ENCODE results near the gene PRKG1.
"Not testable (repeated sequence)": the region's sequence is repeated elsewhere in the genome, so short reads cannot be mapped to it uniquely, and the experiment has no call there.

Gene PRKG1

DNA sequence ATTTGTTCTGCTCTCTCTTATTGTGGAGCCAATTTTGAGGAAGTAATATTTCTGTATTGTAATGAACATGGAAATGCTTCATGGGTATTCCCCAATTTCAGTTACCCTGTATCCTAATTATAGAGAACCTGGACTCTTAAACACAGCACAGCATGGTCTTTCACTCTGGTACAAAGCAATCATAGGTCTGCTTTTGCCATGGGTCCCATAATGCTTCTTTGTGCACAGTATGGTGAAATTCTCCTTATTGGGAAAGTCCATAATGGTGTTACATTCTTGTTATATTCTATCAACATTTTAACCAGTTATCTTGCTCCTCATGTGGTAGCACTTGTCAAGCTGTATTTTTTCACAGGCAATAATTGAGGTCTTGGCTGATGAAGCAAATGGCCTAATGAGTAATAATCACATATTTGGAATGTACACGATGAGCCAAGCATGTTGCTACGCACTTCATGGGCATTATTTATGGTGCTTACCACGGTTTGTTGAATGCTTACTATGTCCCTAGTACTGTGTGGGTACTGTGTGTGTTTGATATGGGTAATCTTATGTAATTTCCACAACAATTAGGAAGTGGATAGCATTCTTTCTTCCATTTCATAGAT lies 42.9 kb downstream of the PRKG1 start:
- DNase-seq (ENCODE audit: low read depth) = no peak

- no peak for DNase-seq (ENCODE audit: low read depth)
Measured at GRCh38 chr10:51117794-51118193, 43.5 kb downstream of the PRKG1 start.

DNA sequence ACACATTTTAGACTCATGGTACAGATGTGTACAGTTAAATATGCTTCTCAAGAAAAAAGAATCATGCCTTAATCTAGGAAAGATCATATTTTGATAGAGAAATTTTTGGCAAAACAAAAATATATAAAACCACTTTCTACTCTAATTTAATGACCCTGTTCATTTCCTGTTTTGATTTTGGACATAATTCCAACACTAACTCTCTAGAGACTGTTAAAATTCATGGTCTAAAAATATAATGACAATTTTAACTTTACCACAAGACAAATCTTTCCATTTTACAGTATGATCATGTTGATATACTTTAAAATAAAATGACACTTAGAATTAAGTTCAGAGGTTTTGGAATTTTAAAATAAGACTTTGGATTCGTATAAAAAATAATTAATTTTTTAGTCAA lies 45.2 kb downstream of the PRKG1 start:
- DNase-seq (ENCODE audit: low read depth) = no peak

- no peak for DNase-seq (ENCODE audit: low read depth)
Measured at GRCh38 chr10:51121861-51122260, 47.6 kb downstream of the PRKG1 start.

DNA sequence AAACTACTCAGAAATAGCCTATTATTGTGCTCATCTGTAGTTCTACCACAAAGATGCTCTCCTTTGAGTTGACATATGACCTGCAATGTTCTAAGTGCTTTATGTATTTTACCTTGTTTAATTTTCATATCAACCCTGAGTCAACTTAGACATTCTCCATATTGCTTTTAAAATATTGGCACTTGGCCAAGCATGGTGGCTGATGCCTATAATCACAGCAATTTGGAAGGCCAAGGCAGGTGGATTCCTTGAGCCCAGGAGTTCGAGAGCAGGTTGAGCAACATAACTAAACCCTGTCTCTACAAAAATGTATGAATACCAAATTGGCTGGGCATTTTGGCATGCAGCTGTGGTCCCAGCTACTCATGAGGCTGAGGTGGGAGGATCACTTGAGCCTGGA lies 50.6 kb downstream of the PRKG1 start:
- no peak for DNase-seq (ENCODE audit: low read depth)

- DNase-seq (ENCODE audit: low read depth) = no peak
Measured at GRCh38 chr10:51125518-51125917, 51.2 kb downstream of the PRKG1 start.

DNA sequence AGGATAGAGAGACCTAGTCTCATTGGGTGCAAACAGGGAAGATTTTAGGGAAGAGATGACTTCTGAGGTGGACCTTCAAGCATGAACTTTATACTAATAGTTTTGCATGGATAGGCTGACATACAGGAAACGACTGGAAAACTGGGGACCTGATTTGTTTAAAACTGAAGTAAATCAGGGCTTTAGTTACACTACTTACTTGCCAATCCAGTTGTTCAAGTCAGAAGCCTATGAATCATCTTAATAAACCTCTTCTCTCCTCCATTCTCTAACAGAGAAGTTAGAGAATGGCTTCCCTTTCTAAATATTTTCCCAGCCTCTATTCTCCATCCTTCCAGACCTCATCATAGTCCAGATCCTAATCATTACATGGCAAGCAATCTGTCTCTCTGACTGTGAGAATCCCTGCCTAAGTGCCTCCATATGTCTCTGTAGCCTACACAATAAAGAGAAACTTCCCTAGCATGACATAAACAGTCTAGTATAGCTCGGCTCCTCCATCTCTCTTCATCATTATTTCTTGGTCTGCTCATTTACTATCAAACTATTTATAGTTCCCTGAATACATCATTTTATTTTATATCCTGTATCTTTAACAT lies 55.8 kb downstream of the PRKG1 start:
- DNase-seq (ENCODE audit: low read depth) = no peak

DNA sequence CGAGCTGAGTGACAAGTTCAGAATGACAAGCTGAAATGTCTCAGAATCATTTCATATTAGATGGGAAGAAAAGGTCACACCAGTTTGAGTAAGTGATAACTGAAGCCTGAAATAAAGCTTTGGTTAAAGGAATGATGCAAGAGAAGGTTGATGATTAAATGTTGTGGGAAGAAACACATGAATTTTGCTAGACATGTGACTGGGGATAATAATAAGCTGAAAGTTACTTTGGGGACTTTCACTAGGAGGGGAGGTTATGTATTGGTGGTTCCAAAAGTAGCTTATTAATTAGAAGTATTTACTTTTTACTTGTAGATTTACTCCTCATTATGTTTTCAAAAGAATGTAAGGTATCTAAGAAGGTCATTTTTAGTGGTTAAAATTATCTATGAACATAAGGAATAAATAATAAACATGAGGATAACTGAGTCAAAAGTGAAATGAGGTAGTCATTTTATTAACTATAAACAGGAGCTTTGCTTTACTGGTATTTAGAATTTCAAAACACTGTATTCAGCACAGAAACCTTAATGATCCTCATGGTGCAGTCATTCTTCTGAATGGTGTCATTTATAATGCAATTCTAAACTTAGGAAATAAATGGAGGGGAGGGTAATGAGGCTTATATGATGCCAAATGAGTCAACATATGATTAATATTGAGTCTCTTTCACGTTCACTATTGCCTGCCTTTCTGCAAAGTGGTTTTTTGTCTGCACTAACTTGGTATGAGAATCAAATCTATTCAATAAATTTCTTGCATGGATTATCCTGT lies 63.7 kb downstream of the PRKG1 start:
- no peak for DNase-seq (ENCODE audit: low read depth)

- no peak for DNase-seq (ENCODE audit: low read depth)
Measured at GRCh38 chr10:51139176-51139575, 64.9 kb downstream of the PRKG1 start.

- DNase-seq (ENCODE audit: low read depth) = no peak
Measured at GRCh38 chr10:51141010-51141409, 66.7 kb downstream of the PRKG1 start.

DNA sequence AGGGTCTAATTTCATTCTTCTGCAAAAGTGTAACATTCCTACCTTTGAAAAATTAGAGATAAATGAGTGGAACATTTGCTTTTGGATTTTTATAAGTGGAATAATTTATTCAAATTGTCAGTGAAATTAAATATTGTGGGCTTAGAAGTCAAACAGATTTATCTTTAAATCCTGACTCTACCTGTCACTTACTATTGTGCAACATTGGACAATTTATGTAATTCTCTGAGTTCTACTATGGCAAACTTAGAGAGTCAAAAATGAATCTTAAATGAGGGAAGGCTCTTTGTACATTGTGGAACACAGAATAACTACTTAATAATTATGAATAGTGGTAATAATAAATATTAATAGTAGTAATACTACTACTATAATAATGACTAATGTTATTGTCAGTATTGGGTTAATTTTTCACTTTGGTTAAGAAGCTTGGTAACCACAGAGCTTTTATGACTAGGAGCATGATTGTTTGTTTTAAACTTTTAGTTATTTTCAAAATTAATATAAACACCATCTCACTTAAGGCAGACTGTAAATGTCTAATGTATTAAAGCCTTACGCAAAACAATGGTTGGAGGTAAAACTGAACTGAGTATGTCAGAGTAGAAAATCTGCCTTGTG lies 70.0 kb downstream of the PRKG1 start:
- DNase-seq (ENCODE audit: low read depth) = no peak

- DNase-seq (ENCODE audit: low read depth) = no peak
Measured at GRCh38 chr10:51145375-51145774, 71.1 kb downstream of the PRKG1 start.

GRCh38 chr10:51147644-51148399 lies 73.5 kb downstream of the PRKG1 start:
- no peak for DNase-seq (ENCODE audit: low read depth)

- DNase-seq (ENCODE audit: low read depth) = no peak
Measured at GRCh38 chr10:51156926-51157325, 82.6 kb downstream of the PRKG1 start.

GRCh38 chr10:51158832-51159231 lies 84.5 kb downstream of the PRKG1 start:
- no peak for DNase-seq (ENCODE audit: low read depth)

DNA sequence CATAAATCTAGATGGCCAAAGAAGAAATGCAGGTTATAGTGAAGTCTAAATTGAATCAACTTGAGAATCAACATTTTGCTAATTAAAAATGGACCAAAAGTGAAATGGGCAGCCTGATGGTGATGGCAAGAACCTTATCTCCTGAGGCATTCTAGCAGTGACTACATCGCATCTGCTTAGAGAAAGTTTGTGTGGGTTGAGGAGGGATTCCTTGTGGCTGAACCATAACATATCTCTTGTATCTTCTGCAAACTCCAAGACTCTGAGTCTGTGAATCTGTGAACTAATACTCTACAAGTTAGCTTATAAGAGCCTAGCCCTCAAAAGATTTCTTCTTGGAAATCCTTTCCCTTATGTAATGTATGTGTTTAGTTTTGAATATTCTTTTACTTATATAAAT lies 85.6 kb downstream of the PRKG1 start:
- DNase-seq (ENCODE audit: low read depth) = no peak

DNA sequence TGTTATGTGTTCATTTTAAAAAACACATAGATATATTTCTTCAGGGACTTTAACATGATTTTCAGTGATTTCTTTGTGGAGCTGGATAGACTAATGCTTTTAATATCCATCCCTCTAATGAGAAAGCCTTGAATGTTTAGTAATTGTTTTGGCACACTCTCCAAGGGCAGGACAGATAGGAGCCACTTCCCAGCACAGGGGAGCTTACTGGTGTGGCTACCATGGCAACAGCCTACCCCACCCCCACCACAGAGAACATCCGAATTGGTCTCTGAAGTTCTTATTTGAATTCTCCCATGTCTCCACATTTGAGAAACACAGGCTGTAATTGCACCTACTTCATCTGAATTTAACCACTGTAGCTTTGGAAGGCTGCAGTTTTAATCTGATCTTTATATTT lies 87.7 kb downstream of the PRKG1 start:
- DNase-seq (ENCODE audit: low read depth) = no peak

GRCh38 chr10:51163380-51164049 lies 89.2 kb downstream of the PRKG1 start:
- DNase-seq (ENCODE audit: low read depth) = not testable (repeated sequence)

GRCh38 chr10:51168086-51168815 lies 94.0 kb downstream of the PRKG1 start:
- no peak for DNase-seq (ENCODE audit: low read depth)

GRCh38 chr10:51169111-51169510 lies 94.8 kb downstream of the PRKG1 start:
- DNase-seq (ENCODE audit: low read depth) = no peak

Measured in stimulated activated CD4-positive, alpha-beta T cell treated with anti-CD3 and anti-CD28 coated beads, Interleukin-2, amount 100 ng/mL, for 4 hours (primary cell).